Liver (tissue), 9 donors: Measurements from ENCODE around the gene STING1. TPM values are rescaled to one million over a fixed set of nuclear protein-coding genes. Genes with fewer than 3 reads are reported as not detected.

Source experiments
- DNase-seq: peaks from one replicate; pipeline ENCODE4 v3.0.0-alpha.2; 2017; ENCODE audit warnings: low spot score
- H3K27ac ChIP-seq, 2 donors: one replicate each; pipeline ENCODE4 v1.7.0; 2013; ENCODE audit warnings: inconsistent platforms in 2 of 2, low read length in 2 of 2, control low read depth in 1 of 2, low read depth in 1 of 2, mild to moderate bottlenecking in 1 of 2
- H3K27me3 ChIP-seq, 4 donors: one replicate each; pipeline versions ENCODE4 v1.6.1 to v1.7.0; 2013; ENCODE audit warnings: low read length in 3 of 4, inconsistent platforms in 1 of 4, mild to moderate bottlenecking in 1 of 4, moderate library complexity in 1 of 4; ENCODE audit not compliant: control insufficient read depth in 4 of 4, insufficient read depth in 4 of 4
- H3K36me3 ChIP-seq, 4 donors: one replicate each; pipeline versions ENCODE4 v1.6.1 to v1.7.0; 2013; ENCODE audit warnings: low read length in 3 of 4, mild to moderate bottlenecking in 3 of 4, low read depth in 1 of 4, moderate library complexity in 1 of 4; ENCODE audit not compliant: control insufficient read depth in 4 of 4, insufficient read depth in 3 of 4
- H3K4me1 ChIP-seq, 4 donors: one replicate each; pipeline versions ENCODE4 v1.6.1 to v1.7.0; 2013; ENCODE audit warnings: low read length in 3 of 4, mild to moderate bottlenecking in 3 of 4, moderate library complexity in 1 of 4; ENCODE audit not compliant: control insufficient read depth in 4 of 4, insufficient read depth in 4 of 4
- H3K4me3 ChIP-seq, 3 donors: one replicate each; pipeline versions ENCODE4 v1.6.1 to v1.7.0; 2013; ENCODE audit warnings: low read length in 3 of 3, control low read depth in 1 of 3, low read depth in 1 of 3, mild to moderate bottlenecking in 1 of 3
- H3K9ac ChIP-seq, 2 donors: one replicate each; pipeline ENCODE4 v1.7.0; 2013; ENCODE audit warnings: low read length in 2 of 2, mild to moderate bottlenecking in 2 of 2, moderate library complexity in 2 of 2, control low read depth in 1 of 2, low read depth in 1 of 2
- H3K9me3 ChIP-seq, 4 donors: one replicate each; pipeline versions ENCODE4 v1.6.1 to v1.7.0; 2013; ENCODE audit warnings: low read length in 3 of 4; ENCODE audit not compliant: control insufficient read depth in 4 of 4
- ATF3 ChIP-seq: IDR thresholded peaks from 2 replicates; pipeline ENCODE4 v1.6.1; 2016; ENCODE audit warnings: antibody characterized with exemption
- EGR1 ChIP-seq, 2 donors: IDR thresholded peaks; 2 replicates each; pipeline ENCODE4 v1.6.1; 2016 to 2018; ENCODE audit warnings: antibody characterized with exemption in 2 of 2, low read depth in 2 of 2
- FOXA1 ChIP-seq: IDR thresholded peaks from 2 replicates; pipeline ENCODE4 v1.6.1; 2016; ENCODE audit warnings: antibody characterized with exemption
- FOXA2 ChIP-seq: IDR thresholded peaks from 2 replicates; pipeline ENCODE4 v1.6.1; 2016; ENCODE audit warnings: antibody characterized with exemption
- GABPA ChIP-seq, 2 donors: IDR thresholded peaks in 1 of 2; conservative IDR thresholded peaks in 1 of 2; 2 replicates each; pipeline ENCODE4 v1.6.1; 2016; ENCODE audit warnings: antibody characterized with exemption in 2 of 2, mild to moderate bottlenecking in 1 of 2, moderate library complexity in 1 of 2
- HNF4A ChIP-seq, 2 donors: conservative IDR thresholded peaks; 2 replicates each; pipeline ENCODE4 v1.6.1; 2016; ENCODE audit warnings: antibody characterized with exemption in 2 of 2, mild to moderate bottlenecking in 2 of 2
- HNF4G ChIP-seq: IDR thresholded peaks from 2 replicates; pipeline ENCODE4 v1.6.1; 2016; ENCODE audit warnings: antibody characterized with exemption
- JUND ChIP-seq, 2 donors: IDR thresholded peaks; 2 replicates each; pipeline ENCODE4 v1.6.1; 2016; ENCODE audit warnings: antibody characterized with exemption in 2 of 2
- NR2F2 ChIP-seq: IDR thresholded peaks from 2 replicates; pipeline ENCODE4 v1.6.1; 2016; ENCODE audit warnings: antibody characterized with exemption
- RAD21 ChIP-seq, 2 donors: IDR thresholded peaks; 2 replicates each; pipeline ENCODE4 v1.6.1; 2016; ENCODE audit warnings: antibody characterized with exemption in 2 of 2, mild to moderate bottlenecking in 2 of 2
- REST ChIP-seq: IDR thresholded peaks from 2 replicates; pipeline ENCODE4 v1.6.1; 2016; ENCODE audit warnings: antibody characterized with exemption, mild to moderate bottlenecking
- RXRA ChIP-seq, 2 donors: IDR thresholded peaks; 2 replicates each; pipeline ENCODE4 v1.6.1; 2017 to 2018; ENCODE audit warnings: antibody characterized with exemption in 2 of 2, mild to moderate bottlenecking in 1 of 2
- SP1 ChIP-seq: IDR thresholded peaks from 2 replicates; pipeline ENCODE4 v1.6.1; 2018; ENCODE audit warnings: antibody characterized with exemption, mild to moderate bottlenecking
- TAF1 ChIP-seq: conservative IDR thresholded peaks from 2 replicates; pipeline ENCODE4 v1.6.1; 2016; ENCODE audit warnings: antibody characterized with exemption, mild to moderate bottlenecking
- YY1 ChIP-seq: IDR thresholded peaks from 2 replicates; pipeline ENCODE4 v1.6.1; 2016; ENCODE audit warnings: antibody characterized with exemption, mild to moderate bottlenecking
- ZBTB33 ChIP-seq: IDR thresholded peaks from 2 replicates; pipeline ENCODE4 v1.6.1; 2016; ENCODE audit warnings: antibody characterized with exemption
- WGBS: extraction: QIAGEN DNeasy Blood & Tissue Kit; methylation state at CpG from one replicate; pipeline ENCODE4 v1.1.7; 2013; 5-methylcytosine and 5-hydroxymethylcytosine counted together
- polyA plus RNA-seq, 2 donors: library from polyadenylated mRNA; stranded (reverse) in 1 of 2; unstranded in 1 of 2; fragments of 200-250 nt in 1 of 2; fragments of >200 nt in 1 of 2; fragmentation: Nextera tagmentation in 1 of 2; extraction: Ambion mirVana in 1 of 2; gene quantifications; one replicate each; pipeline versions ENCODE4 v1.2.1 to v1.2.3, GENCODE V29; 2013 to 2015
- total RNA-seq, 2 donors: library from RNA; depleted of rRNA; stranded (reverse); fragments of >200 nt; gene quantifications; one replicate each; pipeline ENCODE4 v1.2.3, GENCODE V29; 2014
- TF ChIP-seq, protein P1 (sequence below): fragments of 150-350 bp; IDR thresholded peaks from 2 replicates; pipeline ENCODE4 v1.5.1; 2017; ENCODE audit warnings: improper control_type of control experiment, low read depth, low read length; ENCODE audit not compliant: missing input control
- TF ChIP-seq, protein P2 (sequence below): IDR thresholded peaks from 2 replicates; pipeline ENCODE4 v1.6.1; 2016; ENCODE audit warnings: antibody characterized with exemption
- donor health status: healthy.
- donor health status: healthy.
- donor health status: healthy.
- donor health status: healthy.
- donor health status: healthy.

STING1 gene
- total and polyA plus RNA-seq, 4 donors, result 6.3 to 13.6 (median 10.3) TPM

DNA sequence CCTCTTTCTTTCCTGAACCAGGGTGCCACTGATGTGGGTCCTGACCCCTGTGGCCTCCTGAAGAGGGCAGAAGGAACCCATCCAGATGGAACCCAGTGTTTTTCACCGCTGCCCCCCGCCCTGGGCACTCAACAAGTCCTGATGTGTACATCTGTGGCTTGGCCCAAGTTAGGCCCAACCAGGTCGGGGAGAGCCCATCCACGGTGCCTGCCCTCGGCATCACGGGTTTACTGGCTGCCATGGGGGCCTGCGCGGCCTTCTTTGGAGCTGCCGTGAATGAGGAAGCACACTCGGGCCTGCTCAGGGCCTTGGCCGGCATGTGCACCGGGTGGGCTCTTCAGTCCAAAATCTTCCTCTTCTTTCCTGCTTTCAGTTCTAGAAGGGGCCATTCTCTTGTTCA is 25.8 kb downstream of the STING1 start:
- 92% methylated on average over 12 of the region's 12 CpGs for WGBS
- Histone ChIP-seq H3K27ac (no peak overlapping the region), H3K4me1 (no peaks in the 10 kb centered on the region), H3K9me3 (no peaks in the 10 kb centered on the region), H3K4me3 (no peak overlapping the region), H3K9ac (no peak overlapping the region), H3K36me3 (no peaks in the 10 kb centered on the region), H3K27me3 (no peaks in the 10 kb centered on the region)
- TF ChIP-seq HNF4A (conservative IDR thresholded peaks at IDR 0.05), result no peak
- TF ChIP-seq, protein P1, sequence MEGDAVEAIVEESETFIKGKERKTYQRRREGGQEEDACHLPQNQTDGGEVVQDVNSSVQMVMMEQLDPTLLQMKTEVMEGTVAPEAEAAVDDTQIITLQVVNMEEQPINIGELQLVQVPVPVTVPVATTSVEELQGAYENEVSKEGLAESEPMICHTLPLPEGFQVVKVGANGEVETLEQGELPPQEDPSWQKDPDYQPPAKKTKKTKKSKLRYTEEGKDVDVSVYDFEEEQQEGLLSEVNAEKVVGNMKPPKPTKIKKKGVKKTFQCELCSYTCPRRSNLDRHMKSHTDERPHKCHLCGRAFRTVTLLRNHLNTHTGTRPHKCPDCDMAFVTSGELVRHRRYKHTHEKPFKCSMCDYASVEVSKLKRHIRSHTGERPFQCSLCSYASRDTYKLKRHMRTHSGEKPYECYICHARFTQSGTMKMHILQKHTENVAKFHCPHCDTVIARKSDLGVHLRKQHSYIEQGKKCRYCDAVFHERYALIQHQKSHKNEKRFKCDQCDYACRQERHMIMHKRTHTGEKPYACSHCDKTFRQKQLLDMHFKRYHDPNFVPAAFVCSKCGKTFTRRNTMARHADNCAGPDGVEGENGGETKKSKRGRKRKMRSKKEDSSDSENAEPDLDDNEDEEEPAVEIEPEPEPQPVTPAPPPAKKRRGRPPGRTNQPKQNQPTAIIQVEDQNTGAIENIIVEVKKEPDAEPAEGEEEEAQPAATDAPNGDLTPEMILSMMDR, result no peak
- TF ChIP-seq, protein P2, sequence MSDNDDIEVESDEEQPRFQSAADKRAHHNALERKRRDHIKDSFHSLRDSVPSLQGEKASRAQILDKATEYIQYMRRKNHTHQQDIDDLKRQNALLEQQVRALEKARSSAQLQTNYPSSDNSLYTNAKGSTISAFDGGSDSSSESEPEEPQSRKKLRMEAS, result no peak
- TF ChIP-seq FOXA1, result no peak
- TF ChIP-seq JUND (IDR thresholded peaks at IDR 0.05), result no peak
- no peak for TF ChIP-seq RAD21 (IDR thresholded peaks at IDR 0.05)
- TF ChIP-seq SP1, result no peak
- no peak for DNase-seq

DNA sequence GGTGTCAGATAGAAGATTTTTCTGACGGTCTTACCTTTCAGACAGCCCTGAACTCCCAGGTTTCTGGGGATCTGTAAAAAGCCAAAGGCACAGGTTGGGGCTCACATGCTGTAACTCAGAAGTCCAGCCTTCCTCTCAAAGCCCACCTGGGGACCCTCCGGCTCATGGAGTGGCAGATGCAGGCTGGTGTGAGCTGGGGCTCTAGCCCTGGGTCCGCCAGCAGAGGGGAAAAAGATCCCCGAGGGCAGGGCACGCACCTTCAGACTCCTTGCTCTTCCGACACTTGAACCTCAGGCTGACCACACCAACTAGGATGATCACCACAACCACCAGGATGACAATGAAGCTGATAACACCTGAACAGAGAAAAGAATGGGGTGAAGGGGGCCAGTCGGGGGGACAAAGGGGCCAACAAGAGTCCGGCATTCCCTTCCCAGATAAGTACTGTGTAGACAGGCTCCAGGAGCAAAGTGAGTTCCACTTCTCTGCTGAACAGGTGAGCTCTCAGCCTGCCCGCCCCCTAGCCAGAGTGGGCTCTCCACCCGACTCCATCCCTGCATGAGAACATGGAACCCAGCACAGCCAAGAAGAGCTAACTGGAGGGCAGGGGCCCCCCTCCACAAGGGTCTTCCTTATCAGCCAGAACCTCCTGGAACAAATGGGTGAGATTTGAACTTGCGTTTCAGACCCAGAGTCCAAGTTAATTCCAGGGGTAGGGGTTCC is 27.8 kb downstream of the STING1 start:
- 82% methylated on average over 11 of the region's 11 CpGs for WGBS
- DNase-seq, result no peak
- no peak for TF ChIP-seq HNF4A (conservative IDR thresholded peaks at IDR 0.05)
- TF ChIP-seq RXRA (IDR thresholded peaks at IDR 0.05), result no peak
- no peak for TF ChIP-seq HNF4G
- TF ChIP-seq SP1, result no peak
- TF ChIP-seq ZBTB33, result no peak
- TF ChIP-seq NR2F2, result no peak
- no peak for TF ChIP-seq ATF3
- TF ChIP-seq TAF1, result no peak
- TF ChIP-seq FOXA2, result no peak
- TF ChIP-seq, protein P2, result no peak
- TF ChIP-seq EGR1 (IDR thresholded peaks at IDR 0.05; ENCODE audit: low read depth in 2 of 2), result no peak
- TF ChIP-seq, protein P1, result no peak
- TF ChIP-seq JUND (IDR thresholded peaks at IDR 0.05), result no peak
- TF ChIP-seq REST, result no peak
- no peak for TF ChIP-seq FOXA1
- no peak for TF ChIP-seq GABPA (IDR thresholded peaks at IDR 0.05 in 1 of 2, conservative IDR thresholded peaks at IDR 0.05 in 1 of 2)
- TF ChIP-seq YY1, result no peak
- no peak for TF ChIP-seq RAD21 (IDR thresholded peaks at IDR 0.05)
- no peak overlapping the region for H3K27ac ChIP-seq
- no peak overlapping the region for H3K4me3 ChIP-seq
- H3K4me1 ChIP-seq, result no peaks in the 10 kb centered on the region
- no peaks in the 10 kb centered on the region for H3K36me3 ChIP-seq
- H3K9ac ChIP-seq, result no peak overlapping the region
- H3K27me3 ChIP-seq, result no peaks in the 10 kb centered on the region
- no peaks in the 10 kb centered on the region for H3K9me3 ChIP-seq
